Dedifferentiated amniotic fluid mesenchymal stem cell (primary cell): ENCODE measurements around the gene DHX29.
A peak's percentile ranks its signal among the peaks of the same experiment; 100 is the strongest.

Experiments used
- DNase-seq: peaks from one replicate; pipeline ENCODE4 v3.0.0-alpha.2; 2016; ENCODE audit errors: extremely low spot score

The DHX29 gene

DNA sequence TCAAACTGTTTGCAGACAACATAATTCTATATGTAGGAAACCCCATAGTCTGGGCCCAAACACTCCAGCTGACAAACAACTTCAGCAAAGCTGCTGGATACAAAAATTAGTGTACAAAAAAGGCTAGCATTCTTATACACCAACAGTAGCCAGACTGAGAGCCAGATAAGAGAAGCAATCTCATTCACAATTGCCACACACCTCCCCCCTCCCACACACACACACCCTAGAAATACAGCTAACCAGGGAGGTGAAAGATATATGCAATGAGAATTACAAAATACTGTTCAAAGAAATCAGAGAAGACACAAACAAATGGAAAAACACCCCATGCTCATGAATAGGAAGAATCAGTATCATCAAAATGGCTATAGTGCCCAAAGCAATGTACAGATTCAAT is 9.3 kb upstream of the DHX29 start:
- no peak for DNase-seq

DNA sequence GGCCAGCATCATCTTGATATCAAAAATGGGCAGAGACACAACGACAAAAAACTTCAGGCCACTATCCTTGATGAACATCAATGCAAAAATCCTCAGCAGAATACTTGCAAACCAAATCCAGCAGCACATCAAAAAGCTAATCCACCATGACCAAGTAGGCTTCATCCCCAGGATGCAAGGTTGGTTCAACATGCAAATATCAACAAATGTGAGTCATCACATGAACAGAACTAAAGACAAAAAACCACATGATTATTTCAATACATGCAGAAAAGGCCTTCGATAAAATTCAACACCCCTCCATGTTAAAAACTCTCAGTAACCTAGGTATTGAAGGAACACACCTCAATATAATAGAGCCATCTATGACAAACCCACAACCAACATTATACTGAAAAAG is 8.8 kb upstream of the DHX29 start:
- no peak for DNase-seq

DNA sequence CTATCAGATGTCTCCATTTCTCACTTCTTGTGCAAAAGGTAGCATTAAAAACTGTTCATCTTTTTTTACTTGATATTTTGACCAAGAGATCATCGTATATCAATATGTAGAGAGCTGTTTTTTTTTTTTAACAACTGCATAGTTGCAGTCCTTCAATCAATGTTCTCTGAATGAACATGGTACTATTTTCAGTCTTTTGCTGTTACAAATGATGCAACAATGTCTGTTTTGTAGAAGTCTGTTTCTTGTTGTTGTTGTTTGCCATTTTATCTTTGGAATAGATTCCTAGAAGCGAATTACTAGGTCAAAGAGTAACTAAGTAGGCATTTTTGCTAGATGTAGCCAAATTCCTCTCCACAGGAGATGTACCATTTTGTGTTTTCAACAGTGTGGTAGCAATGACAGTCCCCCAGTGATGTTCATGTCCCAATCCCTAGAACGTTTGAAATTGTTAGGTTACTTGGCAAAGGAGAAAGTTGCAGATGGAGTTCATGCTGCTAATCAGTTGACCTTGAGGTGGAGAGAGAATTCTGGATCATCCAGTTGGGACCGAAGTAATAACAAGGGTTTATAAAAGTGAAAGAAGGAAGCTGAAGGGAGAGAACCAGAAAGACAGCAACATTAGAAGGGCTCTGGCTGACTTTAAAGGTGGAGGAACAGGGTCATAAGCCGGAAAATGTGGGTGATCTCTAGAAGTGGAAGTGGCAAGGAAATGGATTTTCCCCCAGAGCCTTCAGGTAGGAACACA is 6.5 kb upstream of the DHX29 start:
- DNase-seq: no peak

DNA sequence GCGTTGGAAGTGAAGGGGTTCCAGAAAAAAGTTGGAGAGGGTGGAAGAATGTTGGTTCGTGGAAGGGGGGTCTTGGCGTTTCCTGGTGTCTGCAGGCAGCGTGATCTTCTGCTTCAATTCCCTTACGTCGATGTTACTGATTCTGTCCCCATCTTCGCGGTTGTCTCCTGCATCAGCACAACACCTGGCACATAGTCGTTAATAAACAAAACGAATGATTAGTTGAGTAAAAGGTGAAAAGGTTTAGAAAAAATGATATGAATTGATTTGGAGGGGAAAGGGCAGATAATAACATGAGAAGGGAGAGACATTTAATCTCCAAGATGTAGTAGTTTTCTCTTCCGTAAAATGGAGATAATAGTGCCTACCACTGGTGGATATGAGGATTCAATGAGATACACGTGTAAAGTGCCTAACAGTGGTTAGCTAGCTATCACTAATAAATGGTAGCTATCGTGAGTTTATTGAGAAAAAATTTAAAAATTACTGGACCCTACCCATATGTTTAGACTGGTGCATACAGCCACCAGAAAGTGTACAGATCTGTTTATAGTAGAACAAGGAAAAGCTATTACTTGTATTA is 851 bp upstream of the DHX29 start:
- DNase-seq: no peak

DNA sequence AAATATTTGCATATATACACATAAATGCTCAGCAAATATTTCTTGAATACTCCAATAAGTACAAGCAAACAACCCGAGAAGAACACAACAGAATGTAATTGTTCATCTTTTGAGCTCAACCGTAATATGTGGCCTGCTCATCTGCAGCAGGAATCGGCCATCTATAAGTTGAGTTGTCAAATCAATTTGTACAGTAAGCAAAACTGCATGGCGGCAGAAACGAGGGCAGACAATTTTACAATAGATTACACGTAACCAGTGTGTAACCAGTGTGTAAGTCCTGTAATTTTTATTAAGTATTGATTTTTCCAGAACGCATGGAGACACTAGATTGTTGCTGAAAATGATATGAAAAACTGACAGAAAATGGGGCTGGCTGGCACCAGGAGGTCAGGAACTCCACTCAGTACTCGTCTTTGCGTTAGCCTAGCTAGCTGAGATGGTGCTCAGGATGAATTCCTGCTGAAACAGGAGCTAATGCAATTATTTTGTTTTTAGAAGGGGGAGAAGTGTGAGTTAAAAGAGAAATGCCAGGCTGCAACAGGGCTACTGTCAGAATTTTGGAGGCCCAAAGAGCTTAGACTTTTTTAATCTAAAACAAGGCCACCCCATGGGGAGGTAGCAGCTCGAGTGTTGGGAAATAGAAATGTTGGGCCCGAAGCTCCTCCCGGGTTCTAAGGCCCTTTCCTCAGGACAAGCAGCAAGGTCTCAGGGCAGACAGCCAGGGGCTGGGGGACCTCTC is 682 bp downstream of the DHX29 start:
- DNase-seq: no peak

DNA sequence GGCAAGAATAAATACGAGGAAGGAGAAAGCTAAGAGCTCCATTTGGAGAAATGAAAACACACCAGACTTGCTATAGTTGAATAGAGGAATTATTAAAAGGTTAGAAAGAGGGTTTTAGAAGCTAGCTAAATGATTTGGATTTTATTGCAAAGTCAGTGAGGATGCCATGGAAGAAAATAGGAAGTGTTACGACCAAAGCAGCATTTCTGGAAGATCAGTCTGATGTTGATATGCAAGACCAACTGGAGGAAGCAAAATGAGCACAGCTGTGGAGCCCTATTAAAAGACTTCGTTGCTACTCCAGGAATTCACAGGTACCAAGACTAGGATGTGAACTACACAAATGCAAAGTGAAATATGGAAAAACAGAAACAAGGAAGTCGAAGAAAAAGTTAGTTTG is 2.1 kb downstream of the DHX29 start:
- DNase-seq: no peak

DNA sequence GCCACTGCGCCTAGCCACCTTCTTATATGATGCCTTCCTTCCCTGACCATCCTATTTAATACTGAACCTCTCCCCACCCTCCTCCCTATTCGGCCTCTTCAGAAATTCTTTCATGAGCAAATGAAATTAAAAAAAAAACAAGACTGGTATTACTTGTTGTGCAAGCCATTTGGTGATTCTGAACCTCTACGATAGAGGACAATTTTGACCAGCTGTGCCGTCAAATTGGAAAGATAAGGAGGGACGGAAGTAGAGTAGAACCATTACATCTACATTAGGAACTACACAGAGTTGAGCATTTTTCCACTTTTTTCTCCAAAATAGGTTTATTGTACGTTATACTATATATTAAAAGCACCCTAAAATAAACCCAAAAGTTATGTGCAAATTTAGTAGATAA is 2.9 kb downstream of the DHX29 start:
- no peak for DNase-seq

DNA sequence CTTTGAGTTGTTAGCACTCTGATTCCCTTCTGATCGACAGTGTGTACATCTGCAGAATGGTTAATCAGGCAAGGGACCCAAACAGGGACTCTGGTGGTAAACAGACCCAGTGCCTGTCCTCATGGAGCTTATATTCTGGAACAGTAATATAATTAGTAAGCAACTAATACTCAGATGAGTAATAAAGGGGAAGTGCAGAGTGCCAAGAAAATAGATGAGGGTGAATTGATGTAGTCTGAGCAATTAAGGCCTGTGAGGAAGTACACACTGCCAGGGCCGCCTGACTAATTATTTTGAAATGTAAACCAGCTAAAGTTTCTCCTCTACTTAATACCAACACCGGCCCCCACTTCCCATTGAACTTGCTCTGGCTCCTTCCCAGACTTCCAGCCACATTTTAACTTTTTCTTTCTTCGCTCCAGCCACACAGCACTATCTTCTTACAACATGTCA is 4.2 kb downstream of the DHX29 start:
- DNase-seq: no peak

DNA sequence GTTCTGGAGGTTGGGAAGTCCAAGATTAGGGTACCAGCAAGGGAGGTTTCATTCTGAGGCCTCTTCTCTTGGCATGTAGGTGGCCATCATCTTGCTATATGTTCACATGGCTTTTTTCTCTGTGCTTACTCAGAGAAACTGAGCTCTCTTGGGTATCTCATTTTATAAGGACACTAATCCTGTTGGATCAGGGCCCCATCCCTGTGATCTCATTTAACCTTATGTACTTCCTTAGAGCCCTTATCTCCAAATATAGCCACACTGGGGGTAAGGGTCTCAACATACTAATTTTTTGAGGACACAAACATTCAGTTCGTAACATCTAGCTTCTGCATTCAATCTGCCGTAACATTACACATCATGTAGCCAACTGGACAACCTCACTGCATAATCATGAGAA is 6.6 kb downstream of the DHX29 start:
- DNase-seq: no peak

DNA sequence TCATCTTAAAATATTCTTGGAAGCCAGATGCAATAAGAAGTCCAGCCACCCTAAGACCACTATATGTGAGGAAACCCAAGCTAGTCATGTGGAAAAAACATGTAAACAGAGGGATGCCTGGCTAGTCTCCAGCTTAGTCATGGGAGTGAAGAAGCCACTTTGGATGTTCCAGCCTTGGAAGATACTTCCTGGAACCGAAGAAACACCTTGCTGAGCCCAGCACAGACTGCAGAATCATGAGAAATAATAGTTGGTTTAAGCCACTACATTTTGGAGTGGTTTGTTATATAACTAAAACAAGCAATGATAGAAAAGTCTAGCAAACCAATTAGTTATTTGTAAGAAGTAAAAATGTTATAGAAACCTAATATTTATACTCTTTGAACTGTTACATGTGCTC is 12.6 kb downstream of the DHX29 start:
- no peak for DNase-seq

DNA sequence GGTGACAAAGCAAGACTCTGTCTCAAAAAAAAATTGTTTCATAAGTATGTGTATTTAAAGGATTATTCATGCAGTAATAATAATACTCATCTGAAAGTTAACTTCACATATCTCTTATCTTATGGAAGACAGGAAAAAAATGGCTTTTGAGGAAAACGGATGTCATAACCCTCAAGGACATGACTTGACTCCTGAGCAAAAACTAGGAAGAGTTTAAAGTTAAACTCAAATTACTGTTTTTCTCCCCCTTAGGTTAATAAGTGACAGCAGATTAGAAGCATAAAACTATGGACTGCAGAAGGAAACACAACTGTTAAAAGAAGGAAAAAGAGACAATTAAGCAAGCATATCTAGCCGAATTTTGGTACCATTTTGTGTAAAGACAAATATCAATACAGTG is 16.5 kb downstream of the DHX29 start:
- DNase-seq: no peak

DNA sequence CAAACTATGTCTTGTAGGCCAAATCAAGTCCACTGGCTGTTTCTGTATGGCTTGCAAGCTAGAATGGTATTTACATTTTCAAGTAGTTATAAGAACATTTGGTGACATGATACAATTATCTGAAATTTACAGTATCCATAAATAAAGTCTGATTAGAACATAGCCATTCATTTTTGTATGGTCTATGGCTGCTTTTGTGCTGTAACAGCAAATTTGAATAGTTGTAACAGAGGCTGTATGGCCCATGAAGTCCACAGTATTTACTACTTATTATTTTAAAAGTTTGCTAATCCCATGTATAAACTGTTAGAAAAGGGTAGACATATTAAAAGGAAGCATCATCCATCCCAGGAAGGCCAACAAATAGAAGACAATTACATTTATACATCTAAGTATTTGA is 17.7 kb downstream of the DHX29 start:
- no peak for DNase-seq

DNA sequence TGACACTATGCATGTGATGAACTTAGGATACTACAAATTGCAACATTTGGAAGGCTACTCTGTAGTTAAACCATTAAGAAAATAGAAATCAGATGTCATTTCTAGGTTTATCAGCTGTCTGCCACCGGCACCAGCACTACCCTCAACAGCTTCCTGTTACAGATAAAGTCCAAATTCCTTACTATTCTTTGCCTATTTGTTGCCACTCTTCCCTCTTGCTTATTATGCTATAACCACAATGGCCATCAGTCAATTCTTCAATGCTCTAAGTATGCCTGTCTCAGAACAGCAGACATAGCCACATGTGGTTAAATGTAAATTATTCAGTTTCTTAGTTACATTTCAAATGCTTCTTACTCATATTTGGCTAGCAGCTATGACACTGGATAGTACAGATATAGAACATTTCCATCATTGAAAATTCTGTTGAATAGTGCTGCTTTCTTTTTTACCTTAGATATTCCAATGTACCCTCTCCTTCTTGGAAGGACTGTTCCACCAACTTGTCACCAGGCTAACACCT is 21.0 kb downstream of the DHX29 start:
- no peak for DNase-seq

DNA sequence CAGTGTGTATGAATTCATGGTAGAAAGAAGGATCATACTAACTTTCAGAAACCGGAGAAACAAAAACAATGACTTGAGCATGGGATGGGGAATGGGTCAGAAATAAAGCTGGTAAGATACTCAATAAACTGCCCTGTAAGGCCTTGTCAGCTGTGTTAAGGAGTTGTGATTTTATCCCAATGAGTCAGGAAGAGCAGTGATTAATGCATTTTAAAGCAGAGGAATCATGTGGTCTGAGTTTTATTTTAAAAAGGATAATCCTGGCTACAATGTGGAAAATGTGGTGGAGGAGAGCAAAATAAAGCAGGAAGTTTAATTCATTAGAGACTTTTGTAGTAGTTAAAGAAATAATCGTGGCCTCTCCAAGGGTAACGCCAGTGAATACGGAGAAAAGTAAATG is 28.7 kb downstream of the DHX29 start:
- peak; percentile 41 for DNase-seq

DNA sequence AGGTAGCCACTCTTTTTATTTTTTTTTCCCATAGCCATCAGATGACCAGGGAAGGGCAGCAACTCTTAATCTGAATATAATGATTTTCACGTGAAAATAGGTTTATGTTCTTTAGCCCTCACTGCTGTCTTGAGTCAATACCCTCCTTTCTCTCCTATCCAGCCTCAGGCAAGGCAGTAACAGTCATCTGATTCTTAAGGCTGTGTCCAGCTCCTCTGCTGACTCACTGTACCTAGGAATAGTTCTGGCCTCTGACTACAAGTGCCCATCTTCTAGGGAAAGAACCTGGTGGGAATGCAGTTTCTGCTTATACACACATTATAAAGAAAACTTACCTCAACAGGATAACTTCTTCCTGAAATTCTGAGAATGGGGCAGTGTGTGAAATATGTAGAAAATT is 30.7 kb downstream of the DHX29 start:
- peak; percentile 27 for DNase-seq

DNA sequence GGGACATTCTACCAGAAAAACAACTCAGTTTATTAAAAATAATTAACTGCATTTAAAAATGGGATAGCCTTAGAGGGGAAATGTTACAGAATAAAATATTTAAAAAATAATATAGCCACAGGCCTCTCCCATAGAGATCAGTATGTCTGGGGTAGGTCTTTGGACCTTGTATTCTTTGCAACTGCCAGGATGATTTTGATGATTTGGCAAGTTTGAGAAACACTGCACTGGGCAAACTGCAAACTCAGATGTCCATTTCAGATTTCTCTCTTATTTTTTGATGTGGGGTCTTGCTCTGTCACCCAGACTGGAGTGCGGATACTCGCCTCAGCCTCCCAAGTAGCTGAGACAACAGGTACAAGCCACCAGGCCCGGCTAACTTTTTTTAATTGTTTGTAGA is 49.2 kb downstream of the DHX29 start:
- no peak for DNase-seq

DNA sequence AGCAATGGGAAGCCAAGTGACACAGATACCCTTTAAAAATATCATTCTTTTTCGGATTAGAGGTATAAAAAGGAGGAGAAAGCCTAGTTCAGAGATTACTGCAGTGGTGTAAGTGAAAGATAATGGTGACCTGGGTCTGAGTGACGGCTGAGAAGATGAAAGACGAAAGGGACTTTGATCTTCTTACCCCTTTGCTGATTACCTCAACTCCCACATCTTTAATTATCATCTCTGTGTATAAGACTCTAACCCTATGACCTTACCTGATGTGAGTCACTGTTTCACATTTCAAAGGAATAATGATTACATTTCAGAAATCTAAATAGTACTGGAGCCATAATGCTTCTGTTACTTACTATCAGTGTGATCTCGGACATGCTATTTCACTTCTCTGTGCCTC is 52.7 kb downstream of the DHX29 start:
- no peak for DNase-seq

DNA sequence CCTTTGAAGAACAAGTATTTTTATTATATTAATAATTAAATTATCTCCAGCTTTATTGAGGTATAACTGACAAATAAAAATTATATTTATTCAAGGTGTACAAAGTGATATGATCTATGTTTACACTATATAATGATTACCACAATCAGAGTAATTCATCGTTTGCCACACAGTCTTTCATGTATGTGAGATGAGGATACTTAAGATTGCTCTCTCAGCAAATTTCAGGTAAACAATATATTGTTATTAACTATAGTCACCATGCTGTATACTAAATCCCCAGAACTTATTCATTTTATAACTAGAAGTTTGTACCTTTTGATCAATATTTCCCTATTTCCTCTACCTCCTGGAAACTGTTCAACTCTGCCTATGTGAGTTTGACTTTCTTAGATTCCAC is 57.4 kb downstream of the DHX29 start:
- no peak for DNase-seq

DNA sequence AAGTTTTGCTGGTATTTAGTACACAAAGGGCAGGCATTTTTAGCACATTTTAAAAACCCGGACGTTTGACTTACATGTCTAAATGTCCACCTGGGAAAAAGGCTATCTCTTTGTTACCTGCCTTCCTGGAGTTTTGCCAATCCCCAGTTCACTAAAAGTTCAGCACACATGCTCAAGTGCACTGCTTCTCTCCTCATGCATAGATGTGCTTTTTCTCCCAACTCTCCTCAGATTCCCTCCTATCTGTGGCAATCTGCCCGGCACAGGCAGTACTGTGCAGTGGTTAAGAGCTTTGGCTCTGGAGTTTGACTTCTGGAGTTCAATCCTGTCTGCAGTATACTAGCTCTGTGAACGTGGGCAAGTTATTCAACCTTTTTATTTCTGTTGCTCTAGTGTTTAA is 65.7 kb downstream of the DHX29 start:
- no peak for DNase-seq

DNA sequence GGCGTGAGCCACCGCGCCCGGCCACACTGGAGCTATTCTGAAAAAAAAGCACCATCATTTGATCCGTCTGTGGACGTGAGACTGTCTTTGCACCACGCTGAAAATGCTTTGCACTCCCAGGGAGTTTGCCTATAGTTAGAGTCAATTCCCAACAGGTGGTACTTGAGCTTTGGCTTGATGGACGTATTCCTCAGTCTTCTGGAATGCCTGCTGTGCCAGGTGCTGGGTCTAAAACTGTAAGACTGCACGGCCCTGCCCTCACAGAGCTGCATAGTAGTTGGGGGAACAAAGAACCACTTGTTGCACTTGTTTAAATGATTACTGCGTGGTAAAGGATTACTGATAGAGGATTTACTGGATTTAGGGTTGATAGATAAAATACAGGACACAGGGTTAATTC is 70.7 kb downstream of the DHX29 start:
- no peak for DNase-seq

DNA sequence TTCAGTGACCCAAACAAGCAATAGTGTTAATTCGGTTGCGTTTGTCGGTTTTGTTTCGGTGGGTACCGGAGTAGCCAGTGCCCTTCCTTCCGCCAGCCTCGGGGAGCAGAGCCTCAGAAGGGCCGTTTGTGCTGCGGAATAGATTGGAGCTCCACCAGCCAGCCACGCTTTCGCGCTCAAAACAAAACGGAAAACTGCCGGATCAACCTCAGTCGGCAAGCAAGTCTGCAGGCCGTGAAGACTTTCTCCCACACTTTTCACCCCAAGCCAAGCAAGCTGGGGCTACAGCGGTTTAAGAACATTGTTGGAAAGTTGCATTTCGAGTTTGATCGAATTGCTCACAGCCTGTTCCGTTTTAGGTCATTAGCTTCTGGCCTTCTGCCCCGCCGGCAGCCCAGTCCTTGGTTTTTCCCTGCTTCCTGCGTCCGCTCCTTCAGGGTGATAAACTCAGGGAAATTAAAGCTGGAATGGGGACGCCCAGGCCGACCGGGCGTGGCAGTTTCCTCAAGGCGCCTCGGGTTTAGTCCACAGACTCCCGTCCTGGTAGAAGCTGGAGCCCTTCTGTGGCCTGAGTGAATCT is 73.3 kb downstream of the DHX29 start:
- DNase-seq: no peak
